Ishikawa (cell line): ENCODE measurements around the gene CTR9.

Experiments
- CEBPB ChIP-seq: IDR thresholded peaks from 2 replicates; pipeline ENCODE4 v1.6.1; 2012
- CREB1 ChIP-seq: IDR thresholded peaks from 2 replicates; pipeline ENCODE4 v1.6.1; 2012; ENCODE audit warnings: low read depth
- EGR1 ChIP-seq: IDR thresholded peaks from 2 replicates; pipeline ENCODE4 v1.6.1; 2012
- EP300 ChIP-seq: IDR thresholded peaks from 2 replicates; pipeline ENCODE4 v1.6.1; 2012; ENCODE audit warnings: borderline replicate concordance
- NFIC ChIP-seq: IDR thresholded peaks from 2 replicates; pipeline ENCODE4 v1.6.1; 2012
- RAD21 ChIP-seq: IDR thresholded peaks from 2 replicates; pipeline ENCODE4 v1.6.1; 2012; ENCODE audit warnings: low read depth
- TAF1 ChIP-seq: IDR thresholded peaks from 2 replicates; pipeline ENCODE4 v1.6.1; 2012; ENCODE audit warnings: low read depth, mild to moderate bottlenecking
- TCF12 ChIP-seq: IDR thresholded peaks from 2 replicates; pipeline ENCODE4 v1.6.1; 2012; ENCODE audit warnings: low read depth
- TEAD4 ChIP-seq: IDR thresholded peaks from 2 replicates; pipeline ENCODE4 v1.6.1; 2012
- YY1 ChIP-seq: IDR thresholded peaks from 2 replicates; pipeline ENCODE4 v1.6.1; 2012; ENCODE audit warnings: low read depth
- TF ChIP-seq, protein P1 (sequence below): IDR thresholded peaks from 2 replicates; pipeline ENCODE4 v1.6.1; 2012
- TF ChIP-seq, protein P2 (sequence below): IDR thresholded peaks from 2 replicates; pipeline ENCODE4 v1.6.1; 2012; ENCODE audit warnings: low read depth, mild to moderate bottlenecking
- TF ChIP-seq, protein P3 (sequence below): IDR thresholded peaks from 2 replicates; pipeline ENCODE4 v1.6.1; 2012

DNA sequence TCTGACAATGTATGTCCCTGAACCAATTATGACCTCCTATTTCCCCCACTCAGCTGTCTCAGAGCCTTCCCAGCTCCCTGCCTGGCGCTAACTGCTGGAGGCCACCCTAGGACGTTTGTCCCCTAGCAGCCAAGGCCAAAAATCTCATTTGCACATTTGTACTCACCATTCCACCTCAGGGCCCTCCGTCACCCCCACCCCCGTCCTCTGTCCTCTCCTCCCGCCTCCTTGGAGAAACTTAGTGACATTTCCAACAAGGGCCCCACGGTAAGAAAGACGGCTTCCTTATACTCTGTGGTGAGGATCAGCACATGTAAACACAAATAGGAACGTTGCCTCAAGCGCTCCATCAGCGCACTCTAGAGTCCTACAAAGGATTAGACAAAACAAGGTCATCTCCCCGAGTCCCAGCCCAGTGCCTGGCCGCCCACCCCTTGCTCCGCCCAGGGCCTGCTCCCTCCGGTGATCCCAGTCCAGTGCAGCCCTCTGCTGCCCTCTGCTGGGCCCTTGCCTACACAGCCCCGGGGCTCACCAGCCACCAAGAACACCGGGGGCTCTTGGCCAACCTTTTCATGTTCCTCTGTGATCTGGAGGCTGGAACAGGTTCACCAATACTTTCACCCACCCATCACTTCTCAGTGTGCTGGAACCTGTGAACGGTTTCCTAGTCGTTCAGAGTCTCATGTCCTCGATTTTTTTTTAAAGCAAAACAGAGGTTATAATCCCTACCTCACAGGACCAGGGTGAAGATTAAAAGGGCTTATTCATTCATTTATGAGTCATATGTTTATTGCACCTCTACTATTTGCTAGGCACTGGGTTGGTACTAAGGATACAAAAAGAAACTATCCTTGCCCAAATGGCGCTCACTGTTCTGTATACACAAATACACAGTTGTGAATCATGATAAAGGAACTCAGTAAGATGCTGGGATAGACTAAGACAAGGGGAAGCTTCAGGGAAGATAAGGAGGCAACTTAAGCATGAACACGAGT is 15.3 kb upstream of the CTR9 start:
- TF ChIP-seq, protein P1, sequence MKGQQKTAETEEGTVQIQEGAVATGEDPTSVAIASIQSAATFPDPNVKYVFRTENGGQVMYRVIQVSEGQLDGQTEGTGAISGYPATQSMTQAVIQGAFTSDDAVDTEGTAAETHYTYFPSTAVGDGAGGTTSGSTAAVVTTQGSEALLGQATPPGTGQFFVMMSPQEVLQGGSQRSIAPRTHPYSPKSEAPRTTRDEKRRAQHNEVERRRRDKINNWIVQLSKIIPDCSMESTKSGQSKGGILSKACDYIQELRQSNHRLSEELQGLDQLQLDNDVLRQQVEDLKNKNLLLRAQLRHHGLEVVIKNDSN: no peak
- TF ChIP-seq EP300 (no peak), CEBPB (no peak), RAD21 (peak; percentile 97), YY1 (no peak), NFIC (no peak), TAF1 (no peak), CREB1 (no peak), TEAD4 (no peak), TCF12 (no peak), EGR1 (no peak)
- TF ChIP-seq, protein P2, sequence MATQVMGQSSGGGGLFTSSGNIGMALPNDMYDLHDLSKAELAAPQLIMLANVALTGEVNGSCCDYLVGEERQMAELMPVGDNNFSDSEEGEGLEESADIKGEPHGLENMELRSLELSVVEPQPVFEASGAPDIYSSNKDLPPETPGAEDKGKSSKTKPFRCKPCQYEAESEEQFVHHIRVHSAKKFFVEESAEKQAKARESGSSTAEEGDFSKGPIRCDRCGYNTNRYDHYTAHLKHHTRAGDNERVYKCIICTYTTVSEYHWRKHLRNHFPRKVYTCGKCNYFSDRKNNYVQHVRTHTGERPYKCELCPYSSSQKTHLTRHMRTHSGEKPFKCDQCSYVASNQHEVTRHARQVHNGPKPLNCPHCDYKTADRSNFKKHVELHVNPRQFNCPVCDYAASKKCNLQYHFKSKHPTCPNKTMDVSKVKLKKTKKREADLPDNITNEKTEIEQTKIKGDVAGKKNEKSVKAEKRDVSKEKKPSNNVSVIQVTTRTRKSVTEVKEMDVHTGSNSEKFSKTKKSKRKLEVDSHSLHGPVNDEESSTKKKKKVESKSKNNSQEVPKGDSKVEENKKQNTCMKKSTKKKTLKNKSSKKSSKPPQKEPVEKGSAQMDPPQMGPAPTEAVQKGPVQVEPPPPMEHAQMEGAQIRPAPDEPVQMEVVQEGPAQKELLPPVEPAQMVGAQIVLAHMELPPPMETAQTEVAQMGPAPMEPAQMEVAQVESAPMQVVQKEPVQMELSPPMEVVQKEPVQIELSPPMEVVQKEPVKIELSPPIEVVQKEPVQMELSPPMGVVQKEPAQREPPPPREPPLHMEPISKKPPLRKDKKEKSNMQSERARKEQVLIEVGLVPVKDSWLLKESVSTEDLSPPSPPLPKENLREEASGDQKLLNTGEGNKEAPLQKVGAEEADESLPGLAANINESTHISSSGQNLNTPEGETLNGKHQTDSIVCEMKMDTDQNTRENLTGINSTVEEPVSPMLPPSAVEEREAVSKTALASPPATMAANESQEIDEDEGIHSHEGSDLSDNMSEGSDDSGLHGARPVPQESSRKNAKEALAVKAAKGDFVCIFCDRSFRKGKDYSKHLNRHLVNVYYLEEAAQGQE: no peak
- TF ChIP-seq, protein P3, sequence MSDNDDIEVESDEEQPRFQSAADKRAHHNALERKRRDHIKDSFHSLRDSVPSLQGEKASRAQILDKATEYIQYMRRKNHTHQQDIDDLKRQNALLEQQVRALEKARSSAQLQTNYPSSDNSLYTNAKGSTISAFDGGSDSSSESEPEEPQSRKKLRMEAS: peak; percentile 34; the same call in 1 of the 2 replicates
